Loucy (cell line): ENCODE results near the gene VPS54.

Experiments used
- H2AFZ ChIP-seq: fragments of 200-600 bp; sonication (generic); 2 replicates; pipeline ENCODE4 v1.6.0; 2016; ENCODE audit warnings: antibody characterized with exemption, mild to moderate bottlenecking, low read length, moderate library complexity
- H3F3A ChIP-seq: fragments of 200-600 bp; 2 replicates; pipeline ENCODE4 v1.6.0; 2016; ENCODE audit warnings: antibody characterized with exemption, low read depth, mild to moderate bottlenecking
- H3K27me3 ChIP-seq: fragments of 200-600 bp; sonication (generic); 2 replicates; pipeline ENCODE4 v1.6.1; 2014; ENCODE audit warnings: low read length, mild to moderate bottlenecking; ENCODE audit not compliant: insufficient read depth, poor library complexity, severe bottlenecking
- H3K36me3 ChIP-seq: fragments of 200-600 bp; sonication (generic); 2 replicates; pipeline ENCODE4 v1.6.1; 2016; ENCODE audit warnings: low read length; ENCODE audit not compliant: insufficient read depth
- H3K4me1 ChIP-seq: fragments of 200-600 bp; sonication (generic); 2 replicates; pipeline ENCODE4 v1.5.1; 2014; ENCODE audit warnings: low read length, mild to moderate bottlenecking; ENCODE audit not compliant: insufficient read depth, poor library complexity, severe bottlenecking
- H3K4me2 ChIP-seq: fragments of 200-600 bp; sonication (generic); 2 replicates; pipeline ENCODE4 v1.6.0; 2014; ENCODE audit warnings: antibody characterized with exemption, low read length, low read depth, mild to moderate bottlenecking; ENCODE audit not compliant: poor library complexity, severe bottlenecking
- H3K4me3 ChIP-seq: fragments of 200-600 bp; sonication (generic); 2 replicates; pipeline ENCODE4 v1.5.1; 2014; ENCODE audit warnings: low read length, mild to moderate bottlenecking, mixed read lengths; ENCODE audit not compliant: poor library complexity, severe bottlenecking
- H3K79me2 ChIP-seq: fragments of 200-600 bp; sonication (generic); 2 replicates; pipeline ENCODE4 v1.6.1; 2014; ENCODE audit warnings: low read length; ENCODE audit not compliant: insufficient read depth
- H3K9ac ChIP-seq: fragments of 200-600 bp; sonication (generic); 2 replicates; pipeline ENCODE4 v1.6.0; 2014; ENCODE audit warnings: mild to moderate bottlenecking, low read depth, low read length, moderate library complexity; ENCODE audit not compliant: poor library complexity, severe bottlenecking
- H3K9me2 ChIP-seq: fragments of 200-600 bp; sonication (generic); replicated peaks from 2 replicates; pipeline ENCODE4 v1.6.1; 2016; ENCODE audit warnings: low read depth, low read length, mixed read lengths
- H3K9me3 ChIP-seq: fragments of 200-600 bp; sonication (generic); 2 replicates; pipeline ENCODE4 v1.6.1; 2014; ENCODE audit warnings: mild to moderate bottlenecking, antibody characterized with exemption, low read length, low read depth; ENCODE audit not compliant: insufficient read depth
- H4K20me1 ChIP-seq: fragments of 200-600 bp; sonication (generic); 2 replicates; pipeline ENCODE4 v1.6.0; 2014; ENCODE audit warnings: antibody characterized with exemption, low read length, mild to moderate bottlenecking; ENCODE audit not compliant: insufficient read depth, poor library complexity, severe bottlenecking
- EZH2phosphoT487 ChIP-seq: fragments of 200-600 bp; IDR thresholded peaks from 2 replicates; pipeline ENCODE4 v1.6.1; 2018; ENCODE audit warnings: antibody characterized with exemption, mild to moderate bottlenecking, moderate library complexity, borderline replicate concordance
- TF ChIP-seq, protein P1 (sequence below): fragments of 200-600 bp; sonication (generic); conservative IDR thresholded peaks from 2 replicates; pipeline ENCODE4 v1.5.1; 2014; ENCODE audit warnings: mild to moderate bottlenecking, antibody characterized with exemption, low read length

VPS54 gene

DNA sequence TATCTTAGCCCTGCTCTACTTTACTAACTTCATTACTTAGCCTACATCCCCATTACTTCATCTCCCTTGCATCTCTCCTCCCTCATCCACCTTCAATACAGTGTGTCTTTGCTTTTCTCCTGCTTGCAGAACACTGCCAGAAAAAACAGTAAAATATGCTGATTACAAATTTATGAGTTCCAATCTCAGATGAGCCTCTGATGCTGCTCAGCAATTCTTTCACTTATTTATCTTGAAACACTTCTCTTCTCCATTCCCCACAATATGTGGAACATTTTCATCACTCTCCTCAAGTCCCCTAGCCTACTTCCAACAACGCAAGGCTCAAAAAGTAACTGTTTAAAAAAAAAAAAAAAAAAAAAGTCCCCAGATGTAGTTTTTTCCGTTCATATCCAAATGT lies 7.1 kb downstream of the VPS54 start:
- Histone ChIP-seq H3K4me3 (no peak overlapping the region), H3K4me2 (peak overlapping the region; percentile 43), H3K9me2 (no peaks in the 10 kb centered on the region), H3K9ac (no peak overlapping the region), H3F3A (peaks cover 2% of the 10 kb centered on the region; the same call in 1 of the 2 replicates), H4K20me1 (peaks cover 30% of the 10 kb centered on the region), H3K4me1 (peaks cover 28% of the 10 kb centered on the region), H3K9me3 (no peaks in the 10 kb centered on the region), H3K27me3 (no peaks in the 10 kb centered on the region), H2AFZ (no peak overlapping the region), H3K79me2 (peaks cover 55% of the 10 kb centered on the region), H3K36me3 (no peaks in the 10 kb centered on the region)
- TF ChIP-seq EZH2phosphoT487 = no peak
- TF ChIP-seq, protein P1, sequence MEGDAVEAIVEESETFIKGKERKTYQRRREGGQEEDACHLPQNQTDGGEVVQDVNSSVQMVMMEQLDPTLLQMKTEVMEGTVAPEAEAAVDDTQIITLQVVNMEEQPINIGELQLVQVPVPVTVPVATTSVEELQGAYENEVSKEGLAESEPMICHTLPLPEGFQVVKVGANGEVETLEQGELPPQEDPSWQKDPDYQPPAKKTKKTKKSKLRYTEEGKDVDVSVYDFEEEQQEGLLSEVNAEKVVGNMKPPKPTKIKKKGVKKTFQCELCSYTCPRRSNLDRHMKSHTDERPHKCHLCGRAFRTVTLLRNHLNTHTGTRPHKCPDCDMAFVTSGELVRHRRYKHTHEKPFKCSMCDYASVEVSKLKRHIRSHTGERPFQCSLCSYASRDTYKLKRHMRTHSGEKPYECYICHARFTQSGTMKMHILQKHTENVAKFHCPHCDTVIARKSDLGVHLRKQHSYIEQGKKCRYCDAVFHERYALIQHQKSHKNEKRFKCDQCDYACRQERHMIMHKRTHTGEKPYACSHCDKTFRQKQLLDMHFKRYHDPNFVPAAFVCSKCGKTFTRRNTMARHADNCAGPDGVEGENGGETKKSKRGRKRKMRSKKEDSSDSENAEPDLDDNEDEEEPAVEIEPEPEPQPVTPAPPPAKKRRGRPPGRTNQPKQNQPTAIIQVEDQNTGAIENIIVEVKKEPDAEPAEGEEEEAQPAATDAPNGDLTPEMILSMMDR = no peak

DNA sequence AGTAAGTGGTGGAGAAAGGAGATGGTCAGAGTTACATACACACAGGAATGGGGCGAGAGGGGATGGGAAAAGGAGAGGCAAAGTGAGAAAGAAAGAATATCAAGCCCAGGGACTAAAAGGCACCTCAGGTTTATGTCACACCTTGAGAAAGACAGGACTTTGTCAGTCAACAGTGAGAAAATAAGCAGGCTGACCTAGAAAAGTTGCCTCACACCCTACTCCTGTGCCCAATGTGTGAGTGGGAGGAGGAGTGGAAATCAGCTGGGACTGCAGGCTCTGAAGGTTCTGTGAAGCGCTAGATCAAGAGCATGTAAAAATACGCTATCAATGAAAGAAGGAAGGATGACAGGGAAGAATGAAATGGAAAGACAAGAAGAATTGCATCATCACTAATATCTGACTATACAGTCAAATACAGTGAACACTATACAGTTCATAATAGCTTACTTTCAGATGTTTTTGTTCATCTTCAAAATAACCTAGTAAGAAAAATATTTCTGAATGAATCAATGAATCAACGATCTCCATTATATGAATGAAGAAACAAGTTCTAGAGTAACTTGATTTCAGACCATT lies 10.7 kb downstream of the VPS54 start:
- Histone ChIP-seq H3F3A (peaks cover 2% of the 10 kb centered on the region; the same call in 1 of the 2 replicates), H2AFZ (no peak overlapping the region), H3K4me3 (no peak overlapping the region), H3K9ac (no peak overlapping the region), H3K4me2 (no peak overlapping the region), H3K36me3 (no peaks in the 10 kb centered on the region), H3K9me3 (no peaks in the 10 kb centered on the region), H4K20me1 (peaks cover 21% of the 10 kb centered on the region), H3K4me1 (peaks cover 16% of the 10 kb centered on the region), H3K79me2 (peaks cover 36% of the 10 kb centered on the region), H3K27me3 (no peaks in the 10 kb centered on the region), H3K9me2 (no peaks in the 10 kb centered on the region)
- TF ChIP-seq EZH2phosphoT487 = no peak
- TF ChIP-seq, protein P1 = no peak

DNA sequence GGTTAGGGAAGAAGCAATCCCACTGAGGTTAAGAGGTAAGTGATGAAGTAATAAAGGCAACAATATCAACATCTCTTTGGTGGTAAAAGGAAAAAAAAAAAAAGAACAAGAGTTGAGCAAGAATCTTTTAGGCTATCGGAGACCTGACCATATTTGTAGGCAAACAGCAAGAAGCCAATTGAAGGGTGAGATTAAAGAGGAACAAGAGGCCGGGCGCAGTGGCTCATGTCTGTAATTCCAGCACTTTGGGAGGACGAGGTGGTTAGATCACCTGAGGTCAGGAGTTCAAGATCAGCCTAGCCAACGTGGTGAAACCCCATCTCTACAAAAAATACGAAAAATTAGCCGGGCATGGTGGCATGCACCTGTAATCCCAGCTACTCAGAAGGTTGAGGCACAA lies 11.3 kb downstream of the VPS54 start:
- Histone ChIP-seq H3K4me1 (peaks cover 14% of the 10 kb centered on the region), H3K4me3 (no peak overlapping the region)

More for the DNA sequence above, 11.3 kb downstream of the VPS54 start:
- Histone ChIP-seq H3K27me3 (no peaks in the 10 kb centered on the region), H3K9me2 (no peaks in the 10 kb centered on the region), H3K4me2 (no peak overlapping the region), H3K79me2 (peaks cover 33% of the 10 kb centered on the region), H4K20me1 (peaks cover 20% of the 10 kb centered on the region), H2AFZ (no peak overlapping the region), H3F3A (peaks cover 2% of the 10 kb centered on the region; the same call in 1 of the 2 replicates), H3K9me3 (no peaks in the 10 kb centered on the region), H3K9ac (no peak overlapping the region), H3K36me3 (no peaks in the 10 kb centered on the region)
- no peak for TF ChIP-seq EZH2phosphoT487
- TF ChIP-seq, protein P1 = no peak
